ENCODE data around the gene LGALS3BP.

Gene LGALS3BP

GRCh38 chr17:78998311-78999055, 18.8 kb upstream of the LGALS3BP start:
- DNase-seq = peak; percentile 59

DNA sequence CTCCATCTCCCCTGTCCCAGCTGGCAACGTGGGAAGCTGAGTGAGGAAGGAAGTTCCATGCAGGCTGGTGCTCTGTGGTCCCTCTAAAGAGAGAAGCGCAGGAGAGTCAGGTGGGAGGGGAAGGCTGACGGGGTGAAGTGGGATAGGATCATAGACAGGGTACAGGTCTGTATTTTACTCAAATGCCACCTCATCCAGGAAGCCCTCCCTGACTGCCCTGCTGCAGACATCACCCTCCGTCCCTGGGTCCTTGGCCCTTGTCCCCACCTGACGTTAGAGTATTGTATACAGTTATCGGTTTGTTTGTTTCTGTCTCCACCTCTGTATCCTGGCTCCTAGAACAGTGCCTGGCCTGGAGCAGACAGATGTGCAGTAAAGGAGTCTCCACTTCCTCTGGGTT, 18.2 kb upstream of the LGALS3BP start:
- no peak for DNase-seq

DNA sequence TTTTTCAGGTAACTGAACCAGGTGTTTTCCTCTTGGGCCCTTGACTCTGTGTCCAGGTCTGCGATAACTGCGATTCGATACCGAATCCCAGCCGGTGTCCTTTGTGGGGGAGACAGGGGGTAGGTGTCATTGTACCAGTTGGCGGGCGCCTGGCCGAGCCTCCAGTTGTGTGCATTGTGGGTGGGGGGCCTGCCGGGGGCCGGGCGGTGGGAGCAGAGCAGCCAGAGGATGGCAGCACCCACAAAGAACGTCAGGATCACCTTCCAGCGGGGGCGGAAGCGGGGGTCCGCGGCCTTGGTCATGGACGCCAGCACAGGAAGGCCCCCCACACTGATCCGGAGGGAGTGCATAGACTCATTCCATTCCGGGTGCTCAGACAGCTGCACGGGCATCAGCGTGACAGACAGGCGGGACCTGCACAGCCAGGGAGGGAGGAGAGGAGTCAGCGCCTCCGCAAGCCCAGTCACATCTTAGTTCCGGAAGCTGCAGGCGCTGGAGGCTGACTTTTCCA, 17.6 kb upstream of the LGALS3BP start:
- no peak for DNase-seq

- DNase-seq = no peak
These were observed 17.1 kb upstream of the LGALS3BP start for GRCh38 chr17:78996781-78997201.

GRCh38 chr17:78995761-78996451, 16.2 kb upstream of the LGALS3BP start:
- DNase-seq = no peak

- DNase-seq = no peak
These were observed 15.5 kb upstream of the LGALS3BP start for GRCh38 chr17:78995022-78995760.

DNA sequence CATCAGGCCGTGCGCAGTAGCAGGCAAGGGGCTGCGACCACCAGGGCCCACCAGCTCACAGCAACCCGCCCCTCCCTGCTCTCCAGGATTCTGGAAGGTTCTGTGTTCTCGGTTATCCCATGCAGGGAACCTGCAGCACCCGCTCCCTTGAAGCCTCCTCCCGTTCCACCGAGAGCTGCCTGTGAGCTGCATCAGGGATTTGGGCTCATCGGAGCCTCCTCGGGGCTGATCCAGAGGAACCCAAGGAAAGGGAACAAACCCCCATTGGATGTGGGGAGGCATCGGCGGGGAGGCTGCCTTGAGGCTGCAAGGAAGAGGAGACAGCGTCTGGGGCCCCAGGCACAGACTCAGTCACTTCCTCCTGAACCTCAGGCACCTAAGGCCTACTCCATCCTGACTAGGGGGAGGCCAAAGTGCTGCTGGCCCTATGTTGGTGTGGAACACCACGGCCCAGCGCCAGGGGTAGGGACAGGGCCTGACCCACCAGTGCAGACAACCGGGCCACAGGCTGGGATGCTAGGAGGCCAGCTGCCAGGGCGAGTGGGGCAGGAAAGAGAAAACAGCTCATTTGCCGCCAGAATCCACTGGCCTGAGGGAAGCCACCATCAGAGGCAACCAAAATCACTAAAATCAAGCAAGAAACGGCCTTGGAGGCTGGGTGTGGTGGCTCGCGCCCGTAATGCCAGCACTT, 14.4 kb upstream of the LGALS3BP start:
- no peak for DNase-seq

DNA sequence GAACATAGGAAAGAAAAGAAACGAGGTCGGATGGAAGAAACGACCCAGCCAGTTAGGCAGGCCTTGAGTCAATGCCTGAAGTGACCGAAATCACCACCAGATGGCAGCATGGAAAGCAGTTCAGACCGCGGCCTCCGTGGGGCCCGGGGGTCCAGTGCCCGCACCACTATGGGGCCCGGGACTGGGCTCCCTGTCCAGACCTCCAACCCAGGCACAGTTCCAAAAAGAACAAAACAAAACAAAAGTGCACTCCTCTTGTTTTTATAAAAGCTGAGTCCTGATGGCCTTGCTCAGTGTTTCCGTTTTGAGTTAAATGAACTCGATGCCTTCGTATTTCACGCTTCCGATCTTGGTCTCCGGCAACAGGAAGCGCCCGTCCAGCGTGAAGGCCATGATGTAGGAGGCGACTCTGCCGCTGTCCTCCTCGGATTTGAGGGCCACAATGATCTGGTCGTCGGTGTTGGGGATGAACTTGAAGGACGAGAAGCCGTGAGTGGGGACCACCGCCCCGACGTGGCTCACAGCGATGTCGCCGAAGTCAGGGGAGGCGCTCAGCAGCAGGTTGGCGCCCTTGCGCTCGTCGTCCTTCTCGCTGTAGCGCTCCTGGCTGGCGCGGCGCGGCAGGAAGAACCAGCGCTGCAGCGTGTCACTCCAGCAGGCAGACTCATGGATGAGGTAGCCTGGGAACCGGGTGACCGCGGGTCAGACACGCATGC, 13.7 kb upstream of the LGALS3BP start:
- DNase-seq = no peak

DNA sequence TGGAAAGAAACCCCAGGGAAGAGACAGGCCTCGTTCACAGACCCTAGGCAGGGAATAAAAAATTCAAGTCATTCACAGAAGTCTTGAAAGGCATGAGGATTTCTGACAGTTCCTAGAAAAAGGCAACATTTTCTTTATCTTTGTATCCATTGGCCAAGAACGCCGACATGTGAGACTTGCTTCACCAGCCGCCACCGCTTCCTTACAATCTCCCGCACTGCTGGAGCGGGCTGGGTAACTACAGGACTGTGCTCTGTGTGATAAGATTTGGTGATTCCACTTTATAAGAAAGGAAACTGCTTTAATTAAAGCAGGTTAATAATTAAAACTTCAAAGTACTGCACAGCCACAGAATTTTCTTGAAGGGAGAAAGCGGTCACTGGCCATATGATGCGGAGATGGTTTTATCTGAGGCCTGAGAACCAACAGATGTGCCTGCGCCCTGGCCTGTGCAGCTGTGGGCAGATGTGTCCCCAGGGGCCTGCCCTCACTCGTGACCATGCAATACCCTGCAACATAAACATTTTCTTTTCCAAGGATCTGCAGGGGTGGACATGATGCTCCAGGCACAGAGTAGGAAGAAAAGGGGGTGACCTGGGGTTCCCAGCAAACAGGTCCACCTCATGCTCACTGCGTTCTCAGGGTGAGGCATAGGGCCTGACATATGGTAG, 13.0 kb upstream of the LGALS3BP start:
- no peak for DNase-seq

- no peak for DNase-seq
These were observed 12.3 kb upstream of the LGALS3BP start for GRCh38 chr17:78991906-78992532.

DNA sequence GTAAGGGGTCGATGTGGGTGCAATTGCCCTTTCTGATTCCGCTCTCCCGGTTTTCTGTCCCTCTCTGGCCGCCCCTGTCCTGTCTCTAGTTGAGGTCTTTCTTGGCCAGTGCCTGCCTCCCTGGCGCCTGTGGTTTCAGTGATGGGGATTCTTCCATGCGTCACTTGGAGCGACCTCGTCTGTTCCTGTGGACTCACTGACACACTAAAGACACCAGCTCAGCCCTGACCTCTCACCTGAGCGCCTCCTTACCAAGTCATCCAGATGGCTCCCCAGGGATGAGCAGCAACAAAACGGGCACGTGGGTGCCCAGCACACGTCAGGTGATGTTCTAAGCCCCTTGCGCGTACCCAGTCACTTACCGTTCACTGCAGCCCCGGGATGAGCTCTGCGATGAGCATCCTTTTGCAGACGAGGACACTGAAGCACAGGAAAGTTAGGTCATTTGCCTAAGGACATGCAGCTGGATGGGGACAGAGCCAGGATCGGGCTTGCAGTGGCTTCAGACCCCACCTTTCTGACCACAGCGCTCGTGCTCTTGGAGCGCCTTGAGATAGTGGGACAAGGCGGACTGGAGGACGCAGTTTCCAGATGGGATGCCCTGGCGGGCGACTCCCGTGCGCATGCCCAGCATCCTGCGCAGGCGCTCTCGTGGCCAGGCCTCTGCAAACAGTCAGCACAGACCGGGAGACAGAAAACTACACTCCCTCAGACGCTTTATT, 11.5 kb upstream of the LGALS3BP start:
- no peak for DNase-seq

DNA sequence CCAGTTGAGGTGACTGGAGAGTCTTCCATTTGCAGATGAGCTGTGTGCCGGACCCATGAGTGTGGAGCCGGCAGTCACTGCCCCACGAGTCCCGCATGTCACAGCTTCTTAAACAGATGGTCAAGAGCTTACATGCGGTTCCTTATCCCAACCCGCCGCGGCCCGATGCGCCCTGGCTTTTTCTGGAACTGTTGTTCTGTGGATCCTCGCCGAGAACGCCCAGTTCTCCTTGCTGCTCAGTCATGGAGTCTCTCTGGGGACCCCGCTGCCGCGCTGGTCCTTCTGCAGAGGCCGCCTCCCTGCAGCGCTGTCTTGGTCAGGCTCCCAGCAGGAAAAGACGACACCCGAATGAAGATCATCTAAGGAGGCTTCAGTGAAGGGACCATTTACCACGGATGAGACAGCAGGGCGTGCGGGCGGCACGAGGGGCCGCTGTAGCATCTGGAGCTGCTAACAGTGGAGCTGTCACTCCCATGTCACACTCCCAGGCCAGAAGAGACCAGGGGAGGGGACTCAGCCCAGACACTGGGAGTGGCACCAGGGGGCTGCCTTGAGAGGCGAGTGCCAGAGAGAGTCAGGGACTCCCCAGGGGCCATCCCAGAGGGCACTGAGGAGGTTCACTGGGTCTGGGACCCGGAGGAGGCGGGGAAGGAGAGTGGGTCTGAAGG, 10.8 kb upstream of the LGALS3BP start:
- DNase-seq = no peak

DNA sequence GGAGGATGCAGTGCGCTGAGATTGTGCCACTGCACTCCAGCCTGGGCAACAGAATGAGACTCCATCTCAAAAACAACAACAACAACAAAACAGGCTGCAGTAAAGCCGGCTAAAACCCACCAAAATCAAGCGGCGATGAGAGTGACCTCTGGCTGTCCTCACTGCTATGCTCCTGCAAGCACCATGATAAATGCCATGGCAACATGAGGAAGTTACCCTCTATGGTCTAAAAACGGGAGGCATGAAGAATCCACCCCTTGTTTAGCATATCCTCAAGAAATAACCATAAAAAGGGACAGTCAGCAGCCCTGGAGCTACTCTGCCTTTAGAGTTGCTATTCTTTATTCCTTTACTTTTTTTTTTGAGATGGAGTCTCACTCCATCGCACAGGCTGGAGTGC, 8.4 kb upstream of the LGALS3BP start:
- DNase-seq = no peak

DNA sequence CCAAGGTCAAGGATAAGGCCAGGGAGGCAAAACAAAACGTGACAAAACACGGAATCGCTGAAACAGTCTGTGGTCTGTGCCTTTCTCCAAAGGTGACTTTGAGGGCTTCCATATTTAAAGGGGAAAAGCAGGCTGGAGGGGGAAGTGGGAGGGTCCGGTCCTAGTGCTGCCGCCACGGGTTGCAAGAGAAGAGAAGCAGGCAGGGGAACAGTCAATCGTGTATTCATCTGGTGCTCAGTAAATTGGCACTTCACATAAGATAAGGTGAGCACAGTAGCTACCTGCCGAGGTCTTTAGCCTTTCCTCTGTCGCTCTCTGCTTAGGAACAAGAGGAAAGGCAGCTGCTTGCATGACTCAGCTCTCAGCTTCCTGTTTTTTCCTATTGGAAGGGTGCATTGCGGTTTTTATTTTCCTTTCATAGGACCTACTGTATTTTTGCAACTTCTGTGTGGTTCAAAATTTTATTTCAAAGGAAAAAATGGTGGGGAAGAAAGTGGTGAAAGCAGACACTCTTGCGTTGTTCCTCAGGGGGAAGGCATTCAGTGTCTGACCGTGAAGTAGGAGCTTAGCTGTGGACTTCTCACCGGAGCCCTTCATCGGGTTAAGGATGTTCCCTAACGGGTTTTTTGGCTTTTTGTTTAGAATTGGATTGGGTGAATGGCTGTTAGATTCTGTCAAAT, 7.1 kb upstream of the LGALS3BP start:
- no peak for DNase-seq

DNA sequence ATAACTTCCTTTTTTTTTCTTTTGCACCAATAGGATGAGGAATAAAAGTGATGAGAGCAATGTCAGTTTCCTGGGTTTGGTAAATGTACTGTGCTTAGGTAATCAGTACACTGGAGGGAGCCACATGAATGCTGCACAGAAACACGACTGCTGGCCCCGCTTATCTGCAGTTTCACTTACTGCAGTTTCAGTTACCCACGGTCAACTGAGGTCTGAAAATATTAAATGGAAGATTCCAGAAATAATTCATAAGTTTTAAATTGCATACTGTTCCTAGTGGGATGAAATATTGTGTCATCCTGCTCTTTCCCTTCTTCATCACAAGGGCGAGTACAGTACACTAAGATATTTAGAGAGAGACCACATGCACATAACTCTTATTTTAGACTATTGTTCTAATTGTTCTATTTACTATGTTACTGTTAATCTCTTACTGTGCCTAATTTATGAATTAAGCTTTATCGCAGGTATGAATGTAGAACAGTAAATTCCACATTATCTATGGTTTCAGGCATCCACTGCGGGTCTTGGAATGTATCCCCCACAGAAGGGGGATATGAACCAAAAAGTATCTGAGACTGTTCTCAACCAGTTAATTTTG, 6.4 kb upstream of the LGALS3BP start:
- DNase-seq = no peak

DNA sequence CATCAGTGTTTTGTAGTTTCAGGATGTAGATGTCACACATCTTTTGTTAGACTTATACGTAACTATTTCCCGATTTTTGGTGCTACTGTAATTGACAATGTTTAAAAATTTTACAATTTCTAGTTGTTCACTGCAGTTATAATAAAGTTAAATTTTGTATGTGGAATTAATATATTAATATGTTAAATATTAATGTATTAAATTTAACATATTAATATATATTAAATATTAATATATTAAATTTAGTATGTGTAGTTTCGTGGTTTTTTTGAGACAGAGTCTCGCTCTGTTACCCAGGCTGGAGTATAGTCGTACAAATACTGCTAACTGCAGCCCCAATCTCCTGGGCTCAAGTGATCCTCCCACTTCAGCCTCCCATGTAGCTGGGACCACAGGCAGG, 5.7 kb upstream of the LGALS3BP start:
- no peak for DNase-seq

DNA sequence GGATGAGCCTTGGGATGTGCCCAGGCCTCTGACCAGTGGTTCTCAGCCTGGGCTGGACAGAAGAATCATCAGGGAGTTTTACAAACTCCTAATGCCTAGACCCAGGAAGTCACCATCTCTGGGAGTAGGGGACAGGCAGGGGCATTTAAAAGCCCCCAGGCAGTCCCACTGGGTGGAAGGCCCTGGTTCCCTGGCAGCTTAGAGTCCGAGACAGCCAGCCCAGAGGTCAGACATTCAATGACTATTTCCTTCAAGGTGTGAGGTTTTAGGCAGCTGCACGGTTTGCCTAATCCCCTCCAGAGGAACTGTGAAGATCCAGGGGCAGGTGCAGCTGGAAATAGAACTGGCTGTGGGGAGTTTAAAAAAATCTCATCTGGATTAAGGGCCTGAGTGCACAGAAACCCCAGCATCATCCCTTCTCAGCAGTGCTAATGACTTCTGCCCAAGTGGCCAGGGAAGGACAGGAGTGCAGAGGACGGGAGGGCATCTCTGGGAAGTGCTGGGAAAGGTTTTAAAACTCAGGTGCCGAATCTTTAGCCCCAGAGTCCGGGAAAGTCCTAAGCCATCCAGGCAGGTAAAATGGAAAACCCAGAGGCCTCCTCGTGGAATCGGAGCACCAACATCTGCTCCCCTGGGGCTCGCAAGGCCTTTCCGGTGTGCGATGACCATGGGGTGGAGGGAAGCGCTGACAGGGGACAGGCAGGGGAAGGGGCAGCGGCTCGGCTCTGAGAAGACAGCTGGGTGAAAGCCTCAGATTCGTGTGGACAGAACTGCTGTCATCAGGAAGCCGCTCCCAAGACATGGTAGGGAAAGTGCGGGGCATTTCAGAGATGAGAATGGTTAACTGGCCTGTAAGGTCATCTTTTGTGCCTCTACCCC, 1.5 kb upstream of the LGALS3BP start:
- no peak for DNase-seq

DNA sequence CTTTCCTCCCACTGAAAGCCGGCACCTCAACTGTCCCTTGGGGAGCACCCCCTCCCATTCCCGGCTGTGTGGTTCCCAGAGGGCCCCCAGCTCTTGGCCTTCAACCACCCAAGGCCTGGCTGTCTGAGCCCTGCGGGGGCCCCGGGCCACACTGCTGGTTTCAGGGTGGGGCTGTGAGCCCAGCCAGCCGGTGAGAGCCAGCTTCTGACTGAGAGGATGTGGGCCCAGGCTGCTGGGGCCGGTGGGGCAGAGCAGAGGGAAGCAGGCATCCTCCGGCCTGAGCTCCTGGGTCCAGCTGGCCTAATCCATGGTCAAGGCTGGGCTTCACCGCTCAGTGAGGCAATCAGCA, 875 bp upstream of the LGALS3BP start:
- DNase-seq = no peak

All from NCI-H446 treated with DMSO at 0.1 percent for 48 hours (cell line).